ENCODE results near the gene TNFAIP8L2.

Gene TNFAIP8L2

GRCh38 chr1:151146412-151147131, 9.9 kb upstream of the TNFAIP8L2 start, which contains the start of gene SEMA6C:
Gene SEMA6C, minus strand, starts transcription at chr1:151146631. Its CDS starts 4,010 bp downstream, at chr1:151142621.
- no peak within 1 kb of the TSS for H2BK120ac ChIP-seq (ENCODE audit: insufficient read depth, low read length, poor library complexity)
- peak; percentile 91 to 92 for DNase-seq
- peak within 1 kb of the TSS; percentile 81 for H3K9ac ChIP-seq (ENCODE audit: low read length)
- no peak within 1 kb of the TSS for H4K8ac ChIP-seq (ENCODE audit: low read depth, low read length)
- peaks cover 8 to 15% of the 10 kb centered on the region in 2 experiments for H3K4me1 ChIP-seq (ENCODE audit: control insufficient read depth in 1 of 2, insufficient read depth in 2 of 2, low read length in 2 of 2)
- H3K23ac ChIP-seq (ENCODE audit: low read length): no peak within 1 kb of the TSS
- H4K12ac ChIP-seq (ENCODE audit: low read depth, low read length): no peak within 1 kb of the TSS
- H3K79me2 ChIP-seq (ENCODE audit: control insufficient read depth, insufficient read depth, low read length, poor library complexity): no peaks in the 10 kb centered on the region
- H3K4ac ChIP-seq (ENCODE audit: low read depth, low read length): no peak within 1 kb of the TSS
- no peaks in the 10 kb centered on the region for H3K36me3 ChIP-seq (ENCODE audit: control insufficient read depth in 1 of 2, insufficient read depth in 2 of 2, low read length in 2 of 2)
- H4K91ac ChIP-seq (ENCODE audit: low read depth, low read length): no peak within 1 kb of the TSS
- WGBS (ENCODE audit: extremely low coverage, insufficient coverage, insufficient read length): no CpG with 5 or more reads among the region's 61 CpGs
- H2AFZ ChIP-seq (ENCODE audit: insufficient read depth, low read length, poor library complexity): peak within 1 kb of the TSS; percentile 50
- H2BK12ac ChIP-seq (ENCODE audit: low read length): no peak within 1 kb of the TSS
- H3K14ac ChIP-seq (ENCODE audit: low read length): no peak within 1 kb of the TSS
- H3K27me3 ChIP-seq (ENCODE audit: insufficient read depth, low read length): peaks cover 16% of the 10 kb centered on the region
- H2AK5ac ChIP-seq (ENCODE audit: low read length): no peak within 1 kb of the TSS
- no peak within 1 kb of the TSS for H3K18ac ChIP-seq (ENCODE audit: low read length)
- no peak within 1 kb of the TSS for H3K27ac ChIP-seq (ENCODE audit: low read depth, low read length)
- no peaks in the 10 kb centered on the region for H3K9me3 ChIP-seq (ENCODE audit: insufficient read depth, low read depth, low read length)
- peak within 1 kb of the TSS; percentile 92 for H3K4me2 ChIP-seq (ENCODE audit: low read length)
- no peak within 1 kb of the TSS for H2BK5ac ChIP-seq (ENCODE audit: low read depth, low read length, poor library complexity)
- peak within 1 kb of the TSS; percentile 82 for H3K4me3 ChIP-seq (ENCODE audit: low read depth, low read length)
- peaks cover 2% of the 10 kb centered on the region for H3K79me1 ChIP-seq (ENCODE audit: low read length)

GRCh38 chr1:151147132-151147503, 9.3 kb upstream of the TNFAIP8L2 start:
- no peak overlapping the region for H2BK120ac ChIP-seq (ENCODE audit: insufficient read depth, low read length, poor library complexity)
- H2BK12ac ChIP-seq (ENCODE audit: low read length): no peak overlapping the region
- H3K79me2 ChIP-seq (ENCODE audit: control insufficient read depth, insufficient read depth, low read length, poor library complexity): no peaks in the 10 kb centered on the region
- H4K8ac ChIP-seq (ENCODE audit: low read depth, low read length): no peak overlapping the region
- H3K79me1 ChIP-seq (ENCODE audit: low read length): peaks cover 2% of the 10 kb centered on the region
- peak overlapping the region; percentile 75 for H3K4me2 ChIP-seq (ENCODE audit: low read length)
- H3K9ac ChIP-seq (ENCODE audit: low read length): no peak overlapping the region
- no peak overlapping the region for H3K27ac ChIP-seq (ENCODE audit: low read depth, low read length)
- no peak overlapping the region for H3K23ac ChIP-seq (ENCODE audit: low read length)
- H3K18ac ChIP-seq (ENCODE audit: low read length): no peak overlapping the region
- no CpG with 5 or more reads among the region's 7 CpGs for WGBS (ENCODE audit: extremely low coverage, insufficient coverage, insufficient read length)
- H4K12ac ChIP-seq (ENCODE audit: low read depth, low read length): no peak overlapping the region
- no peak overlapping the region for H2AK5ac ChIP-seq (ENCODE audit: low read length)
- H3K14ac ChIP-seq (ENCODE audit: low read length): no peak overlapping the region
- peak overlapping the region; percentile 49 for H3K4me3 ChIP-seq (ENCODE audit: low read depth, low read length)
- no peaks in the 10 kb centered on the region for H3K36me3 ChIP-seq (ENCODE audit: control insufficient read depth in 1 of 2, insufficient read depth in 2 of 2, low read length in 2 of 2)
- H3K4ac ChIP-seq (ENCODE audit: low read depth, low read length): no peak overlapping the region
- no peaks in the 10 kb centered on the region for H3K9me3 ChIP-seq (ENCODE audit: insufficient read depth, low read depth, low read length)
- H4K91ac ChIP-seq (ENCODE audit: low read depth, low read length): no peak overlapping the region
- peaks cover 8 to 15% of the 10 kb centered on the region in 2 experiments for H3K4me1 ChIP-seq (ENCODE audit: control insufficient read depth in 1 of 2, insufficient read depth in 2 of 2, low read length in 2 of 2)
- DNase-seq: no peak
- peaks cover 16% of the 10 kb centered on the region for H3K27me3 ChIP-seq (ENCODE audit: insufficient read depth, low read length)
- no peak overlapping the region for H2BK5ac ChIP-seq (ENCODE audit: low read depth, low read length, poor library complexity)
- no peak overlapping the region for H2AFZ ChIP-seq (ENCODE audit: insufficient read depth, low read length, poor library complexity)

GRCh38 chr1:151147665-151148064, 8.8 kb upstream of the TNFAIP8L2 start:
- Histone ChIP-seq H3K4me2 (ENCODE audit: low read length) (no peak overlapping the region), H3K79me1 (ENCODE audit: low read length) (peaks cover 2% of the 10 kb centered on the region), H3K4ac (ENCODE audit: low read depth, low read length) (no peak overlapping the region), H3K4me1 (ENCODE audit: control insufficient read depth in 1 of 2, insufficient read depth in 2 of 2, low read length in 2 of 2) (peaks cover 8 to 15% of the 10 kb centered on the region in 2 experiments), H3K23ac (ENCODE audit: low read length) (peak overlapping the region; percentile 7), H3K9ac (ENCODE audit: low read length) (no peak overlapping the region), H2BK5ac (ENCODE audit: low read depth, low read length, poor library complexity) (no peak overlapping the region), H2BK12ac (ENCODE audit: low read length) (no peak overlapping the region), H4K8ac (ENCODE audit: low read depth, low read length) (no peak overlapping the region), H3K18ac (ENCODE audit: low read length) (no peak overlapping the region), H2BK120ac (ENCODE audit: insufficient read depth, low read length, poor library complexity) (no peak overlapping the region), H3K79me2 (ENCODE audit: control insufficient read depth, insufficient read depth, low read length, poor library complexity) (no peaks in the 10 kb centered on the region), H2AFZ (ENCODE audit: insufficient read depth, low read length, poor library complexity) (no peak overlapping the region), H3K27me3 (ENCODE audit: insufficient read depth, low read length) (peaks cover 16% of the 10 kb centered on the region), H2AK5ac (ENCODE audit: low read length) (no peak overlapping the region), H3K27ac (ENCODE audit: low read depth, low read length) (no peak overlapping the region), H3K9me3 (ENCODE audit: insufficient read depth, low read depth, low read length) (no peaks in the 10 kb centered on the region), H3K14ac (ENCODE audit: low read length) (no peak overlapping the region), H4K12ac (ENCODE audit: low read depth, low read length) (no peak overlapping the region), H4K91ac (ENCODE audit: low read depth, low read length) (no peak overlapping the region), H3K36me3 (ENCODE audit: control insufficient read depth in 1 of 2, insufficient read depth in 2 of 2, low read length in 2 of 2) (no peaks in the 10 kb centered on the region), H3K4me3 (ENCODE audit: low read depth, low read length) (no peak overlapping the region)
- DNase-seq: no peak
- WGBS (ENCODE audit: extremely low coverage, insufficient coverage, insufficient read length): no CpG with 5 or more reads among the region's 2 CpGs

GRCh38 chr1:151157067-151157531, 650 bp downstream of the TNFAIP8L2 start:
- Histone ChIP-seq H4K8ac (ENCODE audit: low read depth, low read length) (no peak overlapping the region), H3K79me1 (ENCODE audit: low read length) (no peaks in the 10 kb centered on the region), H2BK12ac (ENCODE audit: low read length) (no peak overlapping the region), H3K9ac (ENCODE audit: low read length) (no peak overlapping the region), H2AFZ (ENCODE audit: insufficient read depth, low read length, poor library complexity) (no peak overlapping the region), H3K23ac (ENCODE audit: low read length) (no peak overlapping the region), H3K4me2 (ENCODE audit: low read length) (no peak overlapping the region), H3K36me3 (ENCODE audit: control insufficient read depth in 1 of 2, insufficient read depth in 2 of 2, low read length in 2 of 2) (peaks cover 15 to 25% of the 10 kb centered on the region in 2 experiments), H3K4me1 (ENCODE audit: control insufficient read depth in 1 of 2, insufficient read depth in 2 of 2, low read length in 2 of 2) (no peaks in the 10 kb centered on the region), H2BK120ac (ENCODE audit: insufficient read depth, low read length, poor library complexity) (no peak overlapping the region), H2BK5ac (ENCODE audit: low read depth, low read length, poor library complexity) (no peak overlapping the region), H3K79me2 (ENCODE audit: control insufficient read depth, insufficient read depth, low read length, poor library complexity) (no peaks in the 10 kb centered on the region), H3K4ac (ENCODE audit: low read depth, low read length) (no peak overlapping the region), H3K27ac (ENCODE audit: low read depth, low read length) (no peak overlapping the region), H3K27me3 (ENCODE audit: insufficient read depth, low read length) (no peaks in the 10 kb centered on the region), H3K4me3 (ENCODE audit: low read depth, low read length) (no peak overlapping the region), H4K91ac (ENCODE audit: low read depth, low read length) (no peak overlapping the region), H2AK5ac (ENCODE audit: low read length) (no peak overlapping the region), H4K12ac (ENCODE audit: low read depth, low read length) (no peak overlapping the region), H3K9me3 (ENCODE audit: insufficient read depth, low read depth, low read length) (no peaks in the 10 kb centered on the region), H3K14ac (ENCODE audit: low read length) (no peak overlapping the region), H3K18ac (ENCODE audit: low read length) (no peak overlapping the region)
- WGBS (ENCODE audit: extremely low coverage, insufficient coverage, insufficient read length): no CpG with 5 or more reads among the region's 6 CpGs
- DNase-seq: no peak

Measured in trophoblast cell (in vitro differentiated cells and primary cell).